ENCODE results near the gene UQCRC1.

DNA sequence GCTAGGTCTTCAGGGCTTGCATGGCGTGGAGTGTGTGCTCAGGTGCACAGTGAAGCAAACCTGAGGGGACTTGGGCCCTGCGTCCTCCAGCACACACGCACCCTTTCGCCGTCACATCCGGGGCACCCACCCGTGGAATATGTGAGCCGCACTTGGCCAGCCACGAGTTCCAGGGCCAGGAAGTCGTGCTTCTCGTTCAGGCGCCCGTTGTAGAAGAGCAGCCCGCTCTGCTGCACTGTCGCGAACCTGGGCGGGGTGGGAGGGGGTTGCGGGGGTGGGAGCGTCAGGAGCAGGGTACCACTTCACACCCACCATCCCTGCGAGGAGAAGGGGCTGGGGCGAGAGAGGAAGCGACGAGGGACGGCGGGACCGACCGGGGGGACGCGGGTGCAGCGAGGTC, 46.2 kb upstream of the UQCRC1 start:
- TF ChIP-seq TAF1 (IDR thresholded peaks at IDR 0.05; ENCODE audit: borderline replicate concordance, insufficient read depth, low read length), result no peak
- TF ChIP-seq, protein P1, sequence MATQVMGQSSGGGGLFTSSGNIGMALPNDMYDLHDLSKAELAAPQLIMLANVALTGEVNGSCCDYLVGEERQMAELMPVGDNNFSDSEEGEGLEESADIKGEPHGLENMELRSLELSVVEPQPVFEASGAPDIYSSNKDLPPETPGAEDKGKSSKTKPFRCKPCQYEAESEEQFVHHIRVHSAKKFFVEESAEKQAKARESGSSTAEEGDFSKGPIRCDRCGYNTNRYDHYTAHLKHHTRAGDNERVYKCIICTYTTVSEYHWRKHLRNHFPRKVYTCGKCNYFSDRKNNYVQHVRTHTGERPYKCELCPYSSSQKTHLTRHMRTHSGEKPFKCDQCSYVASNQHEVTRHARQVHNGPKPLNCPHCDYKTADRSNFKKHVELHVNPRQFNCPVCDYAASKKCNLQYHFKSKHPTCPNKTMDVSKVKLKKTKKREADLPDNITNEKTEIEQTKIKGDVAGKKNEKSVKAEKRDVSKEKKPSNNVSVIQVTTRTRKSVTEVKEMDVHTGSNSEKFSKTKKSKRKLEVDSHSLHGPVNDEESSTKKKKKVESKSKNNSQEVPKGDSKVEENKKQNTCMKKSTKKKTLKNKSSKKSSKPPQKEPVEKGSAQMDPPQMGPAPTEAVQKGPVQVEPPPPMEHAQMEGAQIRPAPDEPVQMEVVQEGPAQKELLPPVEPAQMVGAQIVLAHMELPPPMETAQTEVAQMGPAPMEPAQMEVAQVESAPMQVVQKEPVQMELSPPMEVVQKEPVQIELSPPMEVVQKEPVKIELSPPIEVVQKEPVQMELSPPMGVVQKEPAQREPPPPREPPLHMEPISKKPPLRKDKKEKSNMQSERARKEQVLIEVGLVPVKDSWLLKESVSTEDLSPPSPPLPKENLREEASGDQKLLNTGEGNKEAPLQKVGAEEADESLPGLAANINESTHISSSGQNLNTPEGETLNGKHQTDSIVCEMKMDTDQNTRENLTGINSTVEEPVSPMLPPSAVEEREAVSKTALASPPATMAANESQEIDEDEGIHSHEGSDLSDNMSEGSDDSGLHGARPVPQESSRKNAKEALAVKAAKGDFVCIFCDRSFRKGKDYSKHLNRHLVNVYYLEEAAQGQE (IDR thresholded peaks at IDR 0.05; ENCODE audit: insufficient read depth in 1 of 2, low read depth in 2 of 2, low read length in 2 of 2), result no peak
- no peak for TF ChIP-seq POLR2AphosphoS5 (IDR thresholded peaks at IDR 0.05; ENCODE audit: low read depth, low read length)
- no peak for TF ChIP-seq SIN3A (IDR thresholded peaks at IDR 0.05; ENCODE audit: borderline replicate concordance, insufficient read depth, low read length)
- TF ChIP-seq FOXP2 (optimal IDR thresholded peaks at IDR 0.05; ENCODE audit: borderline replicate concordance, extremely low read depth, extremely low read length, insufficient read depth), result no peak
